Endodermal cell (in vitro differentiated cells): ENCODE results near the gene HNRNPUL1. TPM values are rescaled to one million over a fixed set of nuclear protein-coding genes. Genes with fewer than 3 reads are reported as not detected.

ENCODE experiments used
- DNase-seq: peaks from one replicate; pipeline ENCODE4 v3.0.0-alpha.2; 2017
- H3K27ac ChIP-seq: 2 replicates; pipeline ENCODE4 v1.5.1; 2013; ENCODE audit warnings: mild to moderate bottlenecking, low read depth, low read length, moderate library complexity
- H3K27me3 ChIP-seq: 2 replicates; pipeline ENCODE4 v1.6.1; 2013; ENCODE audit warnings: mild to moderate bottlenecking, low read length, moderate library complexity; ENCODE audit not compliant: insufficient read depth, control insufficient read depth, poor library complexity, severe bottlenecking
- H3K36me3 ChIP-seq: 2 replicates; pipeline ENCODE4 v1.7.0; 2013; ENCODE audit warnings: mild to moderate bottlenecking, low read length, moderate library complexity; ENCODE audit not compliant: control insufficient read depth, insufficient read depth
- H3K4me1 ChIP-seq: one replicate; pipeline ENCODE4 v1.7.0; 2013; ENCODE audit warnings: low read length; ENCODE audit not compliant: control insufficient read depth, insufficient read depth
- H3K4me3 ChIP-seq: 2 replicates; pipeline ENCODE4 v1.5.1; 2013; ENCODE audit warnings: mild to moderate bottlenecking, low read length, moderate library complexity
- H3K9ac ChIP-seq: 2 replicates; pipeline ENCODE4 v1.6.1; 2013; ENCODE audit warnings: mild to moderate bottlenecking, low read length, moderate library complexity; ENCODE audit not compliant: poor library complexity, severe bottlenecking; ENCODE audit errors: extremely low read depth
- H3K9me3 ChIP-seq: 2 replicates; pipeline ENCODE4 v1.6.1; 2013; ENCODE audit warnings: mild to moderate bottlenecking, low read length, moderate library complexity; ENCODE audit not compliant: control insufficient read depth
- H3K27ac Mint-ChIP-seq: 2 replicates; pipeline ENCODE4 v1.8.0; 2020; ENCODE audit warnings: mixed read lengths
- H3K27me3 Mint-ChIP-seq: 2 replicates; pipeline ENCODE4 v1.8.0; 2021; ENCODE audit warnings: mild to moderate bottlenecking, mixed read lengths; ENCODE audit not compliant: insufficient read depth
- H3K36me3 Mint-ChIP-seq: 2 replicates; pipeline ENCODE4 v1.8.0; 2020; ENCODE audit warnings: low read depth, mixed read lengths
- H3K4me1 Mint-ChIP-seq: 2 replicates; pipeline ENCODE4 v1.8.0; 2020; ENCODE audit warnings: mixed read lengths
- H3K4me3 Mint-ChIP-seq: 2 replicates; pipeline ENCODE4 v1.8.0; 2020; ENCODE audit warnings: mild to moderate bottlenecking, moderate library complexity, mixed read lengths
- H3K9me3 Mint-ChIP-seq: 2 replicates; pipeline ENCODE4 v1.8.0; 2020; ENCODE audit warnings: mild to moderate bottlenecking, mixed read lengths
- WGBS, 2 experiments: methylation state at CpG; one replicate each; pipeline versions ENCODE4 v1.1.5 to v1.1.7; 2013; ENCODE audit warnings: missing lambda C conversion rate in 2 of 2, mixed read lengths in 1 of 2; ENCODE audit not compliant: insufficient coverage in 1 of 2, insufficient read length in 1 of 2; 5-methylcytosine and 5-hydroxymethylcytosine counted together
- total RNA-seq, 2 donors: library from RNA; stranded (reverse); fragmentation: NEBNext Ultra II Directional in 1 of 2; extraction: Animal tissue kit (Norgen Biotek cat#: 25700) in 1 of 2; gene quantifications; 2 replicates in 1 of 2; 3 replicates in 1 of 2; pipeline ENCODE4 v1.2.1, GENCODE V29; 2021
- TF ChIP-seq, protein P1 (sequence below): fragments of 200-600 bp; sonication (generic); conservative IDR thresholded peaks from 2 replicates; pipeline ENCODE4 v1.5.0; 2021; ENCODE audit warnings: antibody characterized with exemption, mild to moderate bottlenecking

HNRNPUL1 gene
- total RNA-seq, 2 donors from 2014 or later, result 211 to 225 TPM

DNA sequence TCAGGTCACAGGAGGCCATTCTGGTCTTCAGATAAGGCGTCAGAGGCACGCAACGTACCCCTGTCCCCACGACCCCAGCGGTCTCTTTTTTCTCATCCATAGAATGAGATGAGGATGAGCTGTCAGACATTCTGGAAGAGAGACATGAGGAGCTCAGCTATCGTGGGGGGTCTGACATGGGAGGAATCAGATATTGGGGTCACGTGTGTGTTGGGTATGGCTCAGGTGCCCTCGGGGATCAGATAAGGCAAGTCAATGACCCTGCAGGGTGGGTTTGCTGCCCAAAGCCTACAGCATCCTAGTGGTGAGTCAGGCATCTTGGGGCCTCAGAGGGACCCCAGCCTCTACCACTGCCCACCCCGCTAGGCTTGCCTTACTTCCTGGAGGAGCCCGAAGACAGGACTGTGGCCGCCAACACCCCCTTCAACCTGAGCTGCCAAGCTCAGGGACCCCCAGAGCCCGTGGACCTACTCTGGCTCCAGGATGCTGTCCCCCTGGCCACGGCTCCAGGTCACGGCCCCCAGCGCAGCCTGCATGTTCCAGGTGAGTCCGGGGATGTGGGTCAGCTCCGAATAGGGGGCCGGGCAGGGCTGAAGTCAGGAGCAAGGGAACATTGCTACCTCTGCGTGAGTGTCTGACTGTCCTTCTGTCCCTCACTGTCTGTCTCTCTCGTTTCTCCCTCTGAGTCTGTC, 42.5 kb upstream of the HNRNPUL1 start:
- WGBS, 2 experiments, result 94 to 96% methylated on average over 20 of the region's 20 CpGs
- peak overlapping the region; percentile 21 for H3K27ac Mint-ChIP-seq
- no peak overlapping the region for H3K9ac ChIP-seq
- TF ChIP-seq, protein P1, sequence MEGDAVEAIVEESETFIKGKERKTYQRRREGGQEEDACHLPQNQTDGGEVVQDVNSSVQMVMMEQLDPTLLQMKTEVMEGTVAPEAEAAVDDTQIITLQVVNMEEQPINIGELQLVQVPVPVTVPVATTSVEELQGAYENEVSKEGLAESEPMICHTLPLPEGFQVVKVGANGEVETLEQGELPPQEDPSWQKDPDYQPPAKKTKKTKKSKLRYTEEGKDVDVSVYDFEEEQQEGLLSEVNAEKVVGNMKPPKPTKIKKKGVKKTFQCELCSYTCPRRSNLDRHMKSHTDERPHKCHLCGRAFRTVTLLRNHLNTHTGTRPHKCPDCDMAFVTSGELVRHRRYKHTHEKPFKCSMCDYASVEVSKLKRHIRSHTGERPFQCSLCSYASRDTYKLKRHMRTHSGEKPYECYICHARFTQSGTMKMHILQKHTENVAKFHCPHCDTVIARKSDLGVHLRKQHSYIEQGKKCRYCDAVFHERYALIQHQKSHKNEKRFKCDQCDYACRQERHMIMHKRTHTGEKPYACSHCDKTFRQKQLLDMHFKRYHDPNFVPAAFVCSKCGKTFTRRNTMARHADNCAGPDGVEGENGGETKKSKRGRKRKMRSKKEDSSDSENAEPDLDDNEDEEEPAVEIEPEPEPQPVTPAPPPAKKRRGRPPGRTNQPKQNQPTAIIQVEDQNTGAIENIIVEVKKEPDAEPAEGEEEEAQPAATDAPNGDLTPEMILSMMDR, result no peak
- no peak overlapping the region for H3K27ac ChIP-seq
- H3K4me3 Mint-ChIP-seq, result no peak overlapping the region
- no peak for DNase-seq
- no peaks in the 10 kb centered on the region for H3K9me3 Mint-ChIP-seq
- H3K4me1 Mint-ChIP-seq, result peaks cover 24% of the 10 kb centered on the region
- no peaks in the 10 kb centered on the region for H3K9me3 ChIP-seq
- no peak overlapping the region for H3K4me3 ChIP-seq
- H3K4me1 ChIP-seq, result no peaks in the 10 kb centered on the region
- peaks cover 7% of the 10 kb centered on the region for H3K36me3 Mint-ChIP-seq
- no peaks in the 10 kb centered on the region for H3K36me3 ChIP-seq
- peaks cover 27% of the 10 kb centered on the region for H3K27me3 Mint-ChIP-seq
- no peaks in the 10 kb centered on the region for H3K27me3 ChIP-seq

DNA sequence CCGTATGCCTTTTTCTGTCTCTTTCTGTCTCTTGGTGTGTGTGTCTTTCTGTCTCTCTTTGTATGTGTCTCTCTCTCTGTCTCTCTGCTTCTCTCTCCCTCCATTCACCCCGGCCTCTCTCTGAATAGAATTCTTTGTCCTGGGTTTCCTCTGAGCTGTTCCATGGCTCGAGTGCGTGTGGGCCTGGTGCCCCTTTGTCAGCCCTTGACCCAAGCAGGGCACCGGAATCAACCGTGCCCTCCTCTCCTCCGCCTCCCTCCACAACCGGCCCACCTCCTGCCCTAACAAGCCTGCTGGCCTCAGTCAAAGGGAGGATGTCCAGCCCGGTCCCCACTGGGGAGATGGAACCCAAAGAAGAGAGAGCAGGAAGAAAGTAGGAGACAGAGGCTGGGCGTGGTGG, 41.9 kb upstream of the HNRNPUL1 start:
- WGBS, 2 experiments, result 79 to 95% methylated on average over 6 to 9 of the region's 10 CpGs
- Histone ChIP-seq H3K9me3 (no peaks in the 10 kb centered on the region), H3K4me1 (no peaks in the 10 kb centered on the region), H3K9ac (no peak overlapping the region), H3K27ac (no peak overlapping the region), H3K27me3 (no peaks in the 10 kb centered on the region), H3K4me3 (no peak overlapping the region), H3K36me3 (no peaks in the 10 kb centered on the region)
- no peak for DNase-seq
- Mint-ChIP-seq H3K4me3 (no peak overlapping the region), H3K36me3 (peaks cover 7% of the 10 kb centered on the region), H3K27ac (peak overlapping the region; percentile 21), H3K4me1 (peaks cover 24% of the 10 kb centered on the region), H3K27me3 (peaks cover 29% of the 10 kb centered on the region), H3K9me3 (no peaks in the 10 kb centered on the region)
- TF ChIP-seq, protein P1, result no peak

DNA sequence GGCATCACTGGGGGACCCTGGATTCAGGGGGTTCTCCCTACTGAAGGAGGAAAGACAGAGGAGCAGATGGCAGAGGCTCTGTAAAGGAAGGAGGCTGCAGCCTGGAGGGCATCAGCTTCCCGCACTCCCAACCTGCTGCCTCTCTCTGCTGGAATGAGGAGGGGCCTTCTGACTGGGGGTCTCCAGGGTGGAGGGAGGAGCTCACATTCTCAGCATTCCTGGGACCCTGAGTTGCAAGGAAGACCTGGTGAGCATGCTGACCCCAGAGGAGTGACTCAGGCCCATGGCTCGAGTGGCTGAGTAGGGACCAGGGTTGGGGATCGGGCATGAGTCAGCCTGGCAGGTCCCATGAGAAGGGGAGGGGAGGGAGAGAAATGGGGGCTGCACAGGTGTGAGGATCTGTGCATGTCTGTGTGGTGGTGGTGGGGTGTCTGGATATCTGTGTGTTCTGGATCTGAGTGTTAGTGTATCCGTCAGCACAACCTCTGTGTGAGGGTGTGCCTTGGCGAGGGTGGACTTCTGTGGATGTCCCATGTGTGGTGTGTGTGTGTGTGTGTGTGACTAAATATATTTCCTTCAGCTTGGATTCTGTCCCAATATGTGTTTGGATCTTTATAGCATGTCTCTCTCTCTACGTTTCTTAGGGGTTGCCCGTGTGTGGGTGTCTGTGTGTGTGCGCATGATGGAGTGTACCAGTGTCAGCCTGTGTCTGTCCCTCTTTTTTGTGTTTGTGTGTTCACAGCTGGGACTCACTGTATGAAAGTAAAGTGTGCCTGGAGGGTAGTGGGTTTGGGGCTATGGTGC, 40.5 kb upstream of the HNRNPUL1 start:
- Mint-ChIP-seq H3K9me3 (no peaks in the 10 kb centered on the region), H3K27ac (peak overlapping the region; percentile 52), H3K4me1 (peaks cover 22% of the 10 kb centered on the region), H3K27me3 (peaks cover 26% of the 10 kb centered on the region), H3K36me3 (peaks cover 7% of the 10 kb centered on the region), H3K4me3 (no peak overlapping the region)
- Histone ChIP-seq H3K9me3 (no peaks in the 10 kb centered on the region), H3K9ac (no peak overlapping the region), H3K4me1 (no peaks in the 10 kb centered on the region), H3K27me3 (no peaks in the 10 kb centered on the region), H3K4me3 (no peak overlapping the region), H3K36me3 (no peaks in the 10 kb centered on the region), H3K27ac (peak overlapping the region; percentile 21)
- WGBS, 2 experiments, result 80% methylated on average over 8 of the region's 8 CpGs; no CpG with 5 or more reads in 1 of the 2 experiments
- TF ChIP-seq, protein P1, result no peak
- peak; percentile 93 for DNase-seq
